ENCODE results near the gene BGLAP. TPM values are rescaled to one million over a fixed set of nuclear protein-coding genes. Genes with fewer than 3 reads are reported as not detected.

Gene BGLAP
- total and polyA plus RNA-seq, 9 donors: 1.4 to 4.6 (median 1.9) TPM; not detected in 1

- no peak for DNase-seq
- H3K4me3 ChIP-seq: peak overlapping the region; percentile 81
- no peaks in the 10 kb centered on the region for H3K27me3 ChIP-seq
- 10 to 16% (median 11%) methylated on average over 8 of the region's 8 CpGs for WGBS, 3 donors
- H3K27ac ChIP-seq: no peak overlapping the region
- H3K4me1 ChIP-seq (ENCODE audit: insufficient read depth): peaks cover 7% of the 10 kb centered on the region
- TF ChIP-seq POLR2A (IDR thresholded peaks at IDR 0.05) (no peak), CTCF (IDR thresholded peaks at IDR 0.05) (no peak)
- intact Hi-C loops (cut with DNase I): no loop called here
- no peaks in the 10 kb centered on the region for H3K36me3 ChIP-seq
- H3K9me3 ChIP-seq: no peaks in the 10 kb centered on the region
Observed at GRCh38 chr1:156281281-156281680, 39.3 kb downstream of the BGLAP start.

- no peaks in the 10 kb centered on the region for H3K36me3 ChIP-seq
- DNase-seq: no peak
- intact Hi-C loops (cut with DNase I): no loop called here
Observed at GRCh38 chr1:156281693-156282478, 39.9 kb downstream of the BGLAP start.

GRCh38 chr1:156282479-156283222, 40.7 kb downstream of the BGLAP start, which contains the start of gene SMG5:
Gene SMG5, minus strand, starts transcription at chr1:156282825. Its CDS starts 145 bp downstream, at chr1:156282680.
- H3K27me3 ChIP-seq: no peaks in the 10 kb centered on the region
- H3K27ac ChIP-seq: peak within 1 kb of the TSS; percentile 16 to 50
- peak within 1 kb of the TSS; percentile 81 for H3K4me3 ChIP-seq
- 0% methylated on average over 50 of the region's 50 CpGs for WGBS, 3 donors
- DNase-seq: peak; percentile 97 to 98 (median 97)
- intact Hi-C loops (cut with DNase I): no loop called here
- H3K9me3 ChIP-seq: no peaks in the 10 kb centered on the region
- H3K4me1 ChIP-seq (ENCODE audit: insufficient read depth): peaks cover 7% of the 10 kb centered on the region
- no peaks in the 10 kb centered on the region for H3K36me3 ChIP-seq
- TF ChIP-seq POLR2A (IDR thresholded peaks at IDR 0.05) (peak; percentile 68), EP300 (IDR thresholded peaks at IDR 0.05) (no peak)

More at GRCh38 chr1:156281693-156282478, 39.9 kb downstream of the BGLAP start:
- Histone ChIP-seq H3K27me3 (no peaks in the 10 kb centered on the region), H3K9me3 (no peaks in the 10 kb centered on the region), H3K27ac (peak overlapping the region; percentile 16 to 50), H3K4me1 (ENCODE audit: insufficient read depth) (peaks cover 7% of the 10 kb centered on the region), H3K4me3 (peak overlapping the region; percentile 81)
- 6 to 9% (median 6%) methylated on average over 22 of the region's 22 CpGs for WGBS, 3 donors
- no peak for TF ChIP-seq POLR2A (IDR thresholded peaks at IDR 0.05)
- TF ChIP-seq CTCF (IDR thresholded peaks at IDR 0.05): no peak
- no peak for TF ChIP-seq EP300 (IDR thresholded peaks at IDR 0.05)

- Histone ChIP-seq H3K27me3 (no peaks in the 10 kb centered on the region), H3K27ac (no peak overlapping the region), H3K9me3 (no peaks in the 10 kb centered on the region), H3K4me3 (peak overlapping the region; percentile 81), H3K4me1 (ENCODE audit: insufficient read depth) (peaks cover 7% of the 10 kb centered on the region), H3K36me3 (no peaks in the 10 kb centered on the region)
- intact Hi-C loops (cut with DNase I): no loop called here
- WGBS, 3 donors: 63 to 87% (median 77%) methylated on average over 1 of the region's 1 CpG
- no peak for DNase-seq
- TF ChIP-seq CTCF (IDR thresholded peaks at IDR 0.05) (no peak), EP300 (IDR thresholded peaks at IDR 0.05) (no peak), POLR2A (IDR thresholded peaks at IDR 0.05) (no peak)
Observed at GRCh38 chr1:156283521-156283920, 41.5 kb downstream of the BGLAP start.
